Measurements from ENCODE around the gene KNSTRN.

- TF ChIP-seq MAX (IDR thresholded peaks at IDR 0.05) (no peak), EP300 (IDR thresholded peaks at IDR 0.05) (no peak)
- TF ChIP-seq, protein P1, sequence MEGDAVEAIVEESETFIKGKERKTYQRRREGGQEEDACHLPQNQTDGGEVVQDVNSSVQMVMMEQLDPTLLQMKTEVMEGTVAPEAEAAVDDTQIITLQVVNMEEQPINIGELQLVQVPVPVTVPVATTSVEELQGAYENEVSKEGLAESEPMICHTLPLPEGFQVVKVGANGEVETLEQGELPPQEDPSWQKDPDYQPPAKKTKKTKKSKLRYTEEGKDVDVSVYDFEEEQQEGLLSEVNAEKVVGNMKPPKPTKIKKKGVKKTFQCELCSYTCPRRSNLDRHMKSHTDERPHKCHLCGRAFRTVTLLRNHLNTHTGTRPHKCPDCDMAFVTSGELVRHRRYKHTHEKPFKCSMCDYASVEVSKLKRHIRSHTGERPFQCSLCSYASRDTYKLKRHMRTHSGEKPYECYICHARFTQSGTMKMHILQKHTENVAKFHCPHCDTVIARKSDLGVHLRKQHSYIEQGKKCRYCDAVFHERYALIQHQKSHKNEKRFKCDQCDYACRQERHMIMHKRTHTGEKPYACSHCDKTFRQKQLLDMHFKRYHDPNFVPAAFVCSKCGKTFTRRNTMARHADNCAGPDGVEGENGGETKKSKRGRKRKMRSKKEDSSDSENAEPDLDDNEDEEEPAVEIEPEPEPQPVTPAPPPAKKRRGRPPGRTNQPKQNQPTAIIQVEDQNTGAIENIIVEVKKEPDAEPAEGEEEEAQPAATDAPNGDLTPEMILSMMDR (IDR thresholded peaks at IDR 0.05) = no peak
These were observed 33.5 kb downstream of the KNSTRN start for GRCh38 chr15:40416056-40416455.

Data from A549 (cell line).